ENCODE data around the gene TRIP10. TPM values are rescaled to one million over a fixed set of nuclear protein-coding genes. Genes with fewer than 3 reads are reported as not detected.

TRIP10 gene
- total and polyA plus RNA-seq, 2 of the 13 experiments (the other 11 are each of a cell fraction or from before 2014, with no cell fraction given), result 32.5 to 33.2 TPM

DNA sequence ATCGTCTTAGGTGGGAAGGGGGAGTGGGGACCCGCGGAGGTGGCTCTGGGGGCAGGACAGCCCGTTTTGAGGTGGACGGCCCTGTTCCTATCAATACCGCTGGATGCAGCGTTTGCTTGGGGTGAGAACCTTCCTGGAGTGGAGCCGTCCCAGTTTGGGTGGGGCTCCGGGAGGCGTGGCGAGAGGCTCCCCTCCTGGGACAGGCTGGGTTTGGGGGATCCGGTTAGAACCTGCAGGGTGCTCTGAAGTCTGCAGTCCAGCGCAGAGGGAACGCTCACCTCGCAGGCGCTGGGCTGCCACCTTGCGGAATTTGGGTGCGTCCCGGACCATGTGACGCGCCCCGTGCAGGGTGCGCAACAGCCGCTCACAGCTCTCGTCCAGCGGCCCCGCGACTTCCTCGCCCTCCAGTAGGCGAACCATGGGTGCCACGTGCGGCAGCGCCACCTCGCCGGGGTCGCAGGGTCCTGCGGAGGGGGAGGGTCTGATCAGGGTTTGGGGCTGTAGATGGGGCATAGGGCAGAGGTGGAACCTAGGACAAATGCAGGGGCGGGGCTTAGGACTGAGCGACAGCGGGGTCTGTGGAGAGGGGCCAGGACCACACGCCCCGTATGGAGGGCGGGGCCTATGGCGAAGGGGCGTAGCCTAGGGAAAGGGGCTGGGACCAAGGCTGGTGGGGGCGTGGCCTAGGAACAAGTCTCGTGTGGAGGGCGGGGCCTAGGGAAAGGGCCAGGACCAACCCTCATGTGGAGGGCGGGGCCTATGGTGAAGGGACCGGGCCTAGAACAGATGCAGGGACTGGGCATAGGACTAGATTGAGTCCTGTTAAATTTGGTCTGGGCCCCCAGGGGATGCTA, 13.9 kb downstream of the TRIP10 start (continued):
- TF ChIP-seq ZNF556 (CRISPR knock-in tag; IDR thresholded peaks at IDR 0.05; ENCODE audit: borderline replicate concordance) (0 out of 2 replicates have a peak, but pooled peaks have one; percentile 76), STAG1 (CRISPR knock-in tag; IDR thresholded peaks at IDR 0.05) (peak; percentile 84), NR1H2 (CRISPR knock-in tag; IDR thresholded peaks at IDR 0.05; ENCODE audit: borderline replicate concordance, low read depth) (0 out of 2 replicates have a peak, but pooled peaks have one; percentile 49), ZNF660 (CRISPR knock-in tag; IDR thresholded peaks at IDR 0.05; ENCODE audit: borderline replicate concordance, low read depth) (no peak; the same call in 1 of the 2 replicates), NKX3-1 (CRISPR knock-in tag; IDR thresholded peaks at IDR 0.05) (peak; percentile 67; the same call in 1 of the 2 replicates), HOXA5 (CRISPR knock-in tag; IDR thresholded peaks at IDR 0.05) (peak; percentile 55; the same call in 1 of the 2 replicates), ZNF678 (CRISPR knock-in tag; IDR thresholded peaks at IDR 0.05) (no peak), ZNF136 (CRISPR knock-in tag; IDR thresholded peaks at IDR 0.05; ENCODE audit: low read depth) (0 out of 2 replicates have a peak, but pooled peaks have one; percentile 40), NFIB (CRISPR knock-in tag; IDR thresholded peaks at IDR 0.05; ENCODE audit: borderline replicate concordance) (no peak), SYNCRIP (IDR thresholded peaks at IDR 0.05; ENCODE audit: insufficient read depth, low read depth, low read length) (no peak), POLR2A (IDR thresholded peaks at IDR 0.05; ENCODE audit: insufficient read depth in 1 of 2, low read depth in 2 of 2, low read length in 2 of 2) (peak in 1 of 2 experiments; percentile 37; a peak in 3 of 4 replicates)
- TF ChIP-seq, protein P1, sequence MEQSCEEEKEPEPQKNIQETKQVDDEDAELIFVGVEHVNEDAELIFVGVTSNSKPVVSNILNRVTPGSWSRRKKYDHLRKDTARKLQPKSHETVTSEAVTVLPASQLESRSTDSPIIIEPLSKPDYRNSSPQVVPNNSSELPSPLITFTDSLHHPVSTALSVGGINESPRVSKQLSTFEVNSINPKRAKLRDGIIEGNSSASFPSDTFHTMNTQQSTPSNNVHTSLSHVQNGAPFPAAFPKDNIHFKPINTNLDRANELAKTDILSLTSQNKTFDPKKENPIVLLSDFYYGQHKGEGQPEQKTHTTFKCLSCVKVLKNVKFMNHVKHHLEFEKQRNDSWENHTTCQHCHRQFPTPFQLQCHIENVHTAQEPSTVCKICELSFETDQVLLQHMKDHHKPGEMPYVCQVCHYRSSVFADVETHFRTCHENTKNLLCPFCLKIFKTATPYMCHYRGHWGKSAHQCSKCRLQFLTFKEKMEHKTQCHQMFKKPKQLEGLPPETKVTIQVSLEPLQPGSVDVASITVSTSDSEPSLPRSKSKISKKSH (CRISPR knock-in tag; IDR thresholded peaks at IDR 0.05; ENCODE audit: borderline replicate concordance), result 0 out of 2 replicates have a peak, but pooled peaks have one; percentile 38
- TF ChIP-seq, protein P2, sequence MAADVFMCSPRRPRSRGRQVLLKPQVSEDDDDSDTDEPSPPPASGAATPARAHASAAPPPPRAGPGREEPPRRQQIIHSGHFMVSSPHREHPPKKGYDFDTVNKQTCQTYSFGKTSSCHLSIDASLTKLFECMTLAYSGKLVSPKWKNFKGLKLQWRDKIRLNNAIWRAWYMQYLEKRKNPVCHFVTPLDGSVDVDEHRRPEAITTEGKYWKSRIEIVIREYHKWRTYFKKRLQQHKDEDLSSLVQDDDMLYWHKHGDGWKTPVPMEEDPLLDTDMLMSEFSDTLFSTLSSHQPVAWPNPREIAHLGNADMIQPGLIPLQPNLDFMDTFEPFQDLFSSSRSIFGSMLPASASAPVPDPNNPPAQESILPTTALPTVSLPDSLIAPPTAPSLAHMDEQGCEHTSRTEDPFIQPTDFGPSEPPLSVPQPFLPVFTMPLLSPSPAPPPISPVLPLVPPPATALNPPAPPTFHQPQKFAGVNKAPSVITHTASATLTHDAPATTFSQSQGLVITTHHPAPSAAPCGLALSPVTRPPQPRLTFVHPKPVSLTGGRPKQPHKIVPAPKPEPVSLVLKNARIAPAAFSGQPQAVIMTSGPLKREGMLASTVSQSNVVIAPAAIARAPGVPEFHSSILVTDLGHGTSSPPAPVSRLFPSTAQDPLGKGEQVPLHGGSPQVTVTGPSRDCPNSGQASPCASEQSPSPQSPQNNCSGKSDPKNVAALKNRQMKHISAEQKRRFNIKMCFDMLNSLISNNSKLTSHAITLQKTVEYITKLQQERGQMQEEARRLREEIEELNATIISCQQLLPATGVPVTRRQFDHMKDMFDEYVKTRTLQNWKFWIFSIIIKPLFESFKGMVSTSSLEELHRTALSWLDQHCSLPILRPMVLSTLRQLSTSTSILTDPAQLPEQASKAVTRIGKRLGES (CRISPR knock-in tag; IDR thresholded peaks at IDR 0.05; ENCODE audit: borderline replicate concordance), result 0 out of 2 replicates have a peak, but pooled peaks have one; percentile 48
- TF ChIP-seq, protein P3, sequence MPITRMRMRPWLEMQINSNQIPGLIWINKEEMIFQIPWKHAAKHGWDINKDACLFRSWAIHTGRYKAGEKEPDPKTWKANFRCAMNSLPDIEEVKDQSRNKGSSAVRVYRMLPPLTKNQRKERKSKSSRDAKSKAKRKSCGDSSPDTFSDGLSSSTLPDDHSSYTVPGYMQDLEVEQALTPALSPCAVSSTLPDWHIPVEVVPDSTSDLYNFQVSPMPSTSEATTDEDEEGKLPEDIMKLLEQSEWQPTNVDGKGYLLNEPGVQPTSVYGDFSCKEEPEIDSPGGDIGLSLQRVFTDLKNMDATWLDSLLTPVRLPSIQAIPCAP (CRISPR knock-in tag; IDR thresholded peaks at IDR 0.05; ENCODE audit: low read depth), result no peak
- TF ChIP-seq, protein P4, sequence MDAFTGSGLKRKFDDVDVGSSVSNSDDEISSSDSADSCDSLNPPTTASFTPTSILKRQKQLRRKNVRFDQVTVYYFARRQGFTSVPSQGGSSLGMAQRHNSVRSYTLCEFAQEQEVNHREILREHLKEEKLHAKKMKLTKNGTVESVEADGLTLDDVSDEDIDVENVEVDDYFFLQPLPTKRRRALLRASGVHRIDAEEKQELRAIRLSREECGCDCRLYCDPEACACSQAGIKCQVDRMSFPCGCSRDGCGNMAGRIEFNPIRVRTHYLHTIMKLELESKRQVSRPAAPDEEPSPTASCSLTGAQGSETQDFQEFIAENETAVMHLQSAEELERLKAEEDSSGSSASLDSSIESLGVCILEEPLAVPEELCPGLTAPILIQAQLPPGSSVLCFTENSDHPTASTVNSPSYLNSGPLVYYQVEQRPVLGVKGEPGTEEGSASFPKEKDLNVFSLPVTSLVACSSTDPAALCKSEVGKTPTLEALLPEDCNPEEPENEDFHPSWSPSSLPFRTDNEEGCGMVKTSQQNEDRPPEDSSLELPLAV (CRISPR knock-in tag; conservative IDR thresholded peaks at IDR 0.05; ENCODE audit: low read depth), result no peak
- TF ChIP-seq, protein P5, sequence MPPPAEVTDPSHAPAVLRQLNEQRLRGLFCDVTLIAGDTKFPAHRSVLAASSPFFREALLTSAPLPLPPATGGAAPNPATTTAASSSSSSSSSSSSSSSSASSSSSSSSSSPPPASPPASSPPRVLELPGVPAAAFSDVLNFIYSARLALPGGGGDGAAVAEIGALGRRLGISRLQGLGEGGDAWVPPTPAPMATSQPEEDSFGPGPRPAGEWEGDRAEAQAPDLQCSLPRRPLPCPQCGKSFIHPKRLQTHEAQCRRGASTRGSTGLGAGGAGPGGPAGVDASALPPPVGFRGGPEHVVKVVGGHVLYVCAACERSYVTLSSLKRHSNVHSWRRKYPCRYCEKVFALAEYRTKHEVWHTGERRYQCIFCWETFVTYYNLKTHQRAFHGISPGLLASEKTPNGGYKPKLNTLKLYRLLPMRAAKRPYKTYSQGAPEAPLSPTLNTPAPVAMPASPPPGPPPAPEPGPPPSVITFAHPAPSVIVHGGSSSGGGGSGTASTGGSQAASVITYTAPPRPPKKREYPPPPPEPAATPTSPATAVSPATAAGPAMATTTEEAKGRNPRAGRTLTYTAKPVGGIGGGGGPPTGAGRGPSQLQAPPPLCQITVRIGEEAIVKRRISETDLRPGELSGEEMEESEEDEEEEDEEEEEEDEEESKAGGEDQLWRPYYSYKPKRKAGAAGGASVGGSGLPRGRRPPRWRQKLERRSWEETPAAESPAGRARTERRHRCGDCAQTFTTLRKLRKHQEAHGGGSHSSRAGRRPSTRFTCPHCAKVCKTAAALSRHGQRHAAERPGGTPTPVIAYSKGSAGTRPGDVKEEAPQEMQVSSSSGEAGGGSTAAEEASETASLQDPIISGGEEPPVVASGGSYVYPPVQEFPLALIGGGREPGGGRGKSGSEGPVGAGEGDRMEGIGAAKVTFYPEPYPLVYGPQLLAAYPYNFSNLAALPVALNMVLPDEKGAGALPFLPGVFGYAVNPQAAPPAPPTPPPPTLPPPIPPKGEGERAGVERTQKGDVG (CRISPR knock-in tag; IDR thresholded peaks at IDR 0.05; ENCODE audit: borderline replicate concordance), result no peak

All from HepG2 (cell line).